AG09309 (cell line): ENCODE measurements around the gene MAML2.

Source experiments
- DNase-seq: peaks from one replicate; pipeline ENCODE4 v3.0.0-alpha.2; 2010; ENCODE audit warnings: low read depth
- H3K4me3 ChIP-seq: 2 replicates; pipeline ENCODE4 v1.5.1; 2011; ENCODE audit warnings: mild to moderate bottlenecking, low read depth, low read length, moderate library complexity; ENCODE audit not compliant: control insufficient read depth
- TF ChIP-seq, protein P1 (sequence below): IDR thresholded peaks from 2 replicates; pipeline ENCODE4 v1.5.1; 2011; ENCODE audit warnings: mild to moderate bottlenecking, low read depth, low read length, inconsistent platforms; ENCODE audit not compliant: insufficient read depth, control insufficient read depth; ENCODE audit errors: missing control alignments

Gene MAML2

GRCh38 chr11:96159968-96160367, 183.0 kb downstream of the MAML2 start:
- H3K4me3 ChIP-seq: no peak overlapping the region
- no peak for DNase-seq
- TF ChIP-seq, protein P1, sequence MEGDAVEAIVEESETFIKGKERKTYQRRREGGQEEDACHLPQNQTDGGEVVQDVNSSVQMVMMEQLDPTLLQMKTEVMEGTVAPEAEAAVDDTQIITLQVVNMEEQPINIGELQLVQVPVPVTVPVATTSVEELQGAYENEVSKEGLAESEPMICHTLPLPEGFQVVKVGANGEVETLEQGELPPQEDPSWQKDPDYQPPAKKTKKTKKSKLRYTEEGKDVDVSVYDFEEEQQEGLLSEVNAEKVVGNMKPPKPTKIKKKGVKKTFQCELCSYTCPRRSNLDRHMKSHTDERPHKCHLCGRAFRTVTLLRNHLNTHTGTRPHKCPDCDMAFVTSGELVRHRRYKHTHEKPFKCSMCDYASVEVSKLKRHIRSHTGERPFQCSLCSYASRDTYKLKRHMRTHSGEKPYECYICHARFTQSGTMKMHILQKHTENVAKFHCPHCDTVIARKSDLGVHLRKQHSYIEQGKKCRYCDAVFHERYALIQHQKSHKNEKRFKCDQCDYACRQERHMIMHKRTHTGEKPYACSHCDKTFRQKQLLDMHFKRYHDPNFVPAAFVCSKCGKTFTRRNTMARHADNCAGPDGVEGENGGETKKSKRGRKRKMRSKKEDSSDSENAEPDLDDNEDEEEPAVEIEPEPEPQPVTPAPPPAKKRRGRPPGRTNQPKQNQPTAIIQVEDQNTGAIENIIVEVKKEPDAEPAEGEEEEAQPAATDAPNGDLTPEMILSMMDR: no peak

GRCh38 chr11:96158126-96158525, 184.9 kb downstream of the MAML2 start:
- TF ChIP-seq, protein P1: no peak
- no peak overlapping the region for H3K4me3 ChIP-seq
- no peak for DNase-seq

DNA sequence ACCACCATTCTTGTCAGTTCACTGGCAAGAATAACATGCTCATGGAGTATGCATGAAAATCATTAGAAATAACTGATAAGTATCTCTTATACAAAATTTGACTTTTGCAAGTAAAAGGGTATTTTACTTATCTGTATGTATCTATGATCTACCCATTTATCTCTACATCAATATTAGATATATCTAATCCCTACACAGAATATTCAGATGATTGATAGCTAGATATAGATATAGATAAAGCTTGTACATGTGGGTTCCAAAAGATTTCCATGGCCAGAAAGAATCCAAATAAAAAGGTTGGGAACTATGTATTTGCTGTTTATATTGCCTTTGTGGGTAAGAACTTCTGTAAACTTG, 185.5 kb downstream of the MAML2 start:
- no peak for DNase-seq
- TF ChIP-seq, protein P1: no peak
- no peak overlapping the region for H3K4me3 ChIP-seq

GRCh38 chr11:96156379-96156722, 186.6 kb downstream of the MAML2 start:
- H3K4me3 ChIP-seq: peak overlapping the region; percentile 22
- TF ChIP-seq, protein P1: no peak
- DNase-seq: no peak

DNA sequence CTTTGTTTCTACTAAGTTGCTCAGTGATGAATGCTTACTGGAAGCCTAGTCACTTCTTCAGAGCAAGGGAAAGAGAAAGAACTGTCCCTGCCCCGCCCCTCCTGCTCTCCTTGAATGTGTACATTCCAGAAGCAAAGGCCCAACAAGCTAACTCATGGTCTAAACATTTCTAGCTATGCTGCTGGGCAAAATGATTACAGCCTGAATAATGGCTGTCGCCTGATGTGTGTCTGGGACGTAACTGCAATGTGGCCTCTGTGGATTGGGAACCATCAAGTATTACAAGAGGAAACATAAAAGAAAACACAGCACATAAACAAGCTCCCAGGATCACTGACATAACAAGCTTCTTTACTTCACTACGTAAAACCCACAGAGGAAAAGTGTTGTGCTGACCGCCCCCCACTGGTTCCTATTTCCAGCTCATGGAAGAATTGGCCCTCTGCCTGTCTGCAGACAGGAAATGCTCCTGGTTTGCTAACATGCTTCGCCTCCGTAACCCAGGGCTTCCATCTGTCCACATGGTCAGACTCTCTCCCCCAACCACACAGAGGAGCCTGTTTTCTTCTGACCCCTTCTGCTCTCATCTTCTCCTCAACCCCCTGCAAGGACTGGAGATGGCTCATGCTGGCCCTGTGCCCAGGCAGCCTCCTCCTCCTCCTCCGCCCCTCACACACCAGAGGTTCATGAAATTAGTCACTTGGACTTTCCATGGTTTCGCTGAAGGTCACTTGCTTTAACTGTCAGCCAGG, 187.2 kb downstream of the MAML2 start:
- H3K4me3 ChIP-seq: peak overlapping the region; percentile 22
- TF ChIP-seq, protein P1: peak; percentile 42
- peak; percentile 76 for DNase-seq

DNA sequence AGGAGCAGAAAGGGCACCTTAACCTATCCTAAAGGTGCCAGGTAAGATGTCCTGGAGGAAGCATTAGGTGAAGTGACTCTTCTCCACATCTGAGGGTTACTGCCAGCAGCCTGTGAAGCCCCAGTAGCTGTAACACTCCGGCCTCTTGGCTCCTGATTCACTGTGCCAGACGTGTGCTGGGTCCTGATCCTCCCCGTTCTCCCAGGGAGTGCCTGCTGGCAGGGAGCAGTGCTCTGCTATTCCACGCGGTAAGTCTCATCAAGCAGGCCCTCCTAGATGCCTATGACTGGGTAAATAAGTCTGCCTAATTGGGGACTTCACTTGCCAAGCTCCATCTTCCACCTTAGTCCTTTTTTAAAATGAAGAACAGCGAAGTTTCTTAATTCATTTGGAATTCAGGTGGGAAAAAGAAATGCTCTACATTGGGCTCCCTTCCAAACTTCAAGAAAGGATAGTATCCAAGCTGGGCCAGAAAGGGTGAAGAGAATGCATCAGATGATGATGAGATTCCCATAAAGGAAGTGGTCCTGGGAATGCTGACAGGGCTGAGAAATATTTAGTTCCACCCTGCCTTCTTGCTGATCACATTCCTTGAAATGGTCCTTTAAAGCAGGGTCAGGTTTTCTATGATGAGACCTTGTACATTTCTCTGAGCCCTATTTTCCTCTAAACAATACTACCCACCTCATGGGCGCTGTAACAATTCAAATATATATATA, 188.0 kb downstream of the MAML2 start:
- no peak overlapping the region for H3K4me3 ChIP-seq
- TF ChIP-seq, protein P1: no peak
- no peak for DNase-seq
